Measurements from ENCODE around the gene NAV2.

DNA sequence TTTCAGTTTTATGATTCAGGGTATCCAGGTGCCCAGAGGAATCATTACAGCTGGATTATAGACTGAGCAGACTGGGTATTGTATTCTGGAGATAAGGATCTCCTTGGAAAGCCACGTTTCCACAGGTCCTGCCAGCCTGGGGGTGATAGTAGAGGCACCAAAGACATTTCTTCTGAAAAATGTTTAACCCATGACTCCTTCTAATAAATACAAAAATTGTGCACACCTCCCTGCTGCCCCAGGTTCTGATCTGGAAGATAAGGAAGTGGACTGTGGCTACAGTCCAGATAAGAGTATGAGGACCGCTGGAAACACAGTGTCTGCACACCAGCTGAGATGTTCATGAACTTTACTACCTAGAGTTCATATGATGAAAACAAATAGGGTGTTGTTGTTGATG is 255.2 kb downstream of the NAV2 start:
- TF ChIP-seq EZH2 (IDR thresholded peaks at IDR 0.05; ENCODE audit: low read depth, unreplicated experiment) (no peak), POLR2AphosphoS5 (IDR thresholded peaks at IDR 0.05; ENCODE audit: low read depth) (no peak), CREB1 (CRISPR knock-in tag; IDR thresholded peaks at IDR 0.05; ENCODE audit: low read depth) (no peak)
- TF ChIP-seq, protein P1, sequence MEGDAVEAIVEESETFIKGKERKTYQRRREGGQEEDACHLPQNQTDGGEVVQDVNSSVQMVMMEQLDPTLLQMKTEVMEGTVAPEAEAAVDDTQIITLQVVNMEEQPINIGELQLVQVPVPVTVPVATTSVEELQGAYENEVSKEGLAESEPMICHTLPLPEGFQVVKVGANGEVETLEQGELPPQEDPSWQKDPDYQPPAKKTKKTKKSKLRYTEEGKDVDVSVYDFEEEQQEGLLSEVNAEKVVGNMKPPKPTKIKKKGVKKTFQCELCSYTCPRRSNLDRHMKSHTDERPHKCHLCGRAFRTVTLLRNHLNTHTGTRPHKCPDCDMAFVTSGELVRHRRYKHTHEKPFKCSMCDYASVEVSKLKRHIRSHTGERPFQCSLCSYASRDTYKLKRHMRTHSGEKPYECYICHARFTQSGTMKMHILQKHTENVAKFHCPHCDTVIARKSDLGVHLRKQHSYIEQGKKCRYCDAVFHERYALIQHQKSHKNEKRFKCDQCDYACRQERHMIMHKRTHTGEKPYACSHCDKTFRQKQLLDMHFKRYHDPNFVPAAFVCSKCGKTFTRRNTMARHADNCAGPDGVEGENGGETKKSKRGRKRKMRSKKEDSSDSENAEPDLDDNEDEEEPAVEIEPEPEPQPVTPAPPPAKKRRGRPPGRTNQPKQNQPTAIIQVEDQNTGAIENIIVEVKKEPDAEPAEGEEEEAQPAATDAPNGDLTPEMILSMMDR (conservative IDR thresholded peaks at IDR 0.05; ENCODE audit: low read depth in 2 of 2): no peak

All from GM23338 (cell line).